H1 (cell line): ENCODE data around the gene WDR33.

Source experiments
- CHD2 ChIP-seq: IDR thresholded peaks from 2 replicates; pipeline ENCODE4 v1.6.1; 2012; ENCODE audit warnings: low read length, improper control_type of control experiment
- CREB1 ChIP-seq: IDR thresholded peaks from 2 replicates; pipeline ENCODE4 v1.6.1; 2012; ENCODE audit warnings: inconsistent platforms
- EP300 ChIP-seq, 2 experiments: IDR thresholded peaks; 1 replicate in 1 of 2; 2 replicates in 1 of 2; pipeline ENCODE4 v1.6.1; 2011 to 2012; ENCODE audit warnings: low read depth in 2 of 2, low read length in 2 of 2, mild to moderate bottlenecking in 2 of 2, borderline replicate concordance in 1 of 2, inconsistent platforms in 1 of 2, moderate library complexity in 1 of 2
- EZH2 ChIP-seq: fragments of 200-600 bp; sonication (generic); IDR thresholded peaks from 2 replicates; pipeline ENCODE4 v1.7.1; 2012; ENCODE audit warnings: low read depth, mild to moderate bottlenecking, moderate library complexity, low read length, inconsistent platforms; ENCODE audit not compliant: severe bottlenecking
- HDAC2 ChIP-seq, 2 experiments: fragments of 300-600 bp in 1 of 2; sonication (generic) in 1 of 2; IDR thresholded peaks; 2 replicates each; pipeline ENCODE4 v1.6.1; 2011 to 2012; ENCODE audit warnings: low read depth in 2 of 2, low read length in 2 of 2, mild to moderate bottlenecking in 2 of 2, moderate library complexity in 2 of 2, borderline replicate concordance in 1 of 2, inconsistent platforms in 1 of 2
- NRF1 ChIP-seq: IDR thresholded peaks from 2 replicates; pipeline ENCODE4 v1.6.1; 2011; ENCODE audit warnings: mild to moderate bottlenecking, low read depth, low read length, improper control_type of control experiment
- POLR2A ChIP-seq, 2 experiments: IDR thresholded peaks; 1 replicate in 1 of 2; 2 replicates in 1 of 2; pipeline ENCODE4 v1.6.1; 2011; ENCODE audit warnings: low read depth in 2 of 2, low read length in 2 of 2, mild to moderate bottlenecking in 2 of 2; ENCODE audit errors: control extremely low read depth in 1 of 2
- POLR2AphosphoS5 ChIP-seq: IDR thresholded peaks from 2 replicates; pipeline ENCODE4 v1.6.1; 2011; ENCODE audit warnings: low read depth, low read length
- RBBP5 ChIP-seq: IDR thresholded peaks from 2 replicates; pipeline ENCODE4 v1.7.1; 2012; ENCODE audit warnings: low read depth, mild to moderate bottlenecking, inconsistent platforms, low read length, moderate library complexity, borderline replicate concordance
- RNF2 ChIP-seq: fragments of 200-900, 300-1000 bp; sonication (generic); IDR thresholded peaks from 2 replicates; pipeline ENCODE4 v1.7.1; 2016; ENCODE audit warnings: borderline replicate concordance, low read depth, mild to moderate bottlenecking, antibody characterized with exemption, low read length; ENCODE audit not compliant: poor library complexity, severe bottlenecking; ENCODE audit errors: missing control alignments
- SIX5 ChIP-seq: IDR thresholded peaks from 2 replicates; pipeline ENCODE4 v1.6.1; 2011; ENCODE audit warnings: mild to moderate bottlenecking, low read depth, low read length
- SRF ChIP-seq: IDR thresholded peaks from 2 replicates; pipeline ENCODE4 v1.6.1; 2011; ENCODE audit warnings: mild to moderate bottlenecking, low read depth, low read length, moderate library complexity
- YY1 ChIP-seq: IDR thresholded peaks from 2 replicates; pipeline ENCODE4 v1.6.1; 2011; ENCODE audit warnings: low read depth, mild to moderate bottlenecking, low read length
- TF ChIP-seq, protein P1 (sequence below), 3 experiments: IDR thresholded peaks; 1 replicate in 2 of 3; 2 replicates in 1 of 3; pipeline versions ENCODE4 v1.5.1 to v1.6.1; 2011; ENCODE audit warnings: low read length in 3 of 3, mild to moderate bottlenecking in 3 of 3, inconsistent platforms in 2 of 3, low read depth in 1 of 3, moderate library complexity in 1 of 3; ENCODE audit not compliant: insufficient read depth in 1 of 3; ENCODE audit errors: control extremely low read depth in 1 of 3

DNA sequence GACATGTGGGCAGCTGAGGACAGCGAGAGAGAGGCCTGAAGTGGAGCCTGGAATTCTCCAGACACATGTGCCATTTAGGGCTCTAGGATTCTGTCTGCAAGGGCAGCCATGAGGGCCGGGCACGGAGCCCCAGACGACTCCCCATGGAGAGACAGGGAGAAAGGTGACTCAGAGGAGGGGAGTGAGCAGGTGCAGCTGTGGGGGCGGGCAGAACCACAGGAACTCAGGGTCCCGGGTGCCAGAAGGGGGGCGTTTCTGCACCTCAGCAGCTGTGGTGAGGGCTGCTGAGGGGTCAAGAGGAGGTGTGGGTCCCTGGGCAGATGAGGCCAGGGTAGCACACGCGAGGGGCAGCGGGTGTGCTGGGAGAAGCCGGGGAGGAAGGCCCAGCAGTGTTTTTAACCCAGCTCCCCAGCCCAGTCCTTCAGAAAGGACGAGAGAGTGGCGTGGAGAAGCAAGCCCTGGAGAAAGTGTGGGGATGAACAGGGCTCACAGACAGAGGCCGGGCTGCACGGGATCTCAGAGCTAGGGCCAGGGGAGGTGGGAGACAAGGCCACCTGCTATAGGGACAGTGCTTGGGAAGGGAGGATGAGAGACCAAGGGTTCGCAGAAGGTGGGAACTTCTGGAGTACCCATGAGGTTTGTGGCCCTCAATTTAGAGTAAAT, 157.4 kb downstream of the WDR33 start:
- TF ChIP-seq NRF1: no peak
- no peak for TF ChIP-seq EZH2
- TF ChIP-seq, protein P1, sequence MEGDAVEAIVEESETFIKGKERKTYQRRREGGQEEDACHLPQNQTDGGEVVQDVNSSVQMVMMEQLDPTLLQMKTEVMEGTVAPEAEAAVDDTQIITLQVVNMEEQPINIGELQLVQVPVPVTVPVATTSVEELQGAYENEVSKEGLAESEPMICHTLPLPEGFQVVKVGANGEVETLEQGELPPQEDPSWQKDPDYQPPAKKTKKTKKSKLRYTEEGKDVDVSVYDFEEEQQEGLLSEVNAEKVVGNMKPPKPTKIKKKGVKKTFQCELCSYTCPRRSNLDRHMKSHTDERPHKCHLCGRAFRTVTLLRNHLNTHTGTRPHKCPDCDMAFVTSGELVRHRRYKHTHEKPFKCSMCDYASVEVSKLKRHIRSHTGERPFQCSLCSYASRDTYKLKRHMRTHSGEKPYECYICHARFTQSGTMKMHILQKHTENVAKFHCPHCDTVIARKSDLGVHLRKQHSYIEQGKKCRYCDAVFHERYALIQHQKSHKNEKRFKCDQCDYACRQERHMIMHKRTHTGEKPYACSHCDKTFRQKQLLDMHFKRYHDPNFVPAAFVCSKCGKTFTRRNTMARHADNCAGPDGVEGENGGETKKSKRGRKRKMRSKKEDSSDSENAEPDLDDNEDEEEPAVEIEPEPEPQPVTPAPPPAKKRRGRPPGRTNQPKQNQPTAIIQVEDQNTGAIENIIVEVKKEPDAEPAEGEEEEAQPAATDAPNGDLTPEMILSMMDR (IDR thresholded peaks at IDR 0.05; ENCODE audit: control extremely low read depth in 1 of 3, insufficient read depth in 1 of 3, low read depth in 1 of 3, low read length in 3 of 3): no peak
- no peak for TF ChIP-seq POLR2A (IDR thresholded peaks at IDR 0.05; ENCODE audit: control extremely low read depth in 1 of 2, low read depth in 2 of 2, low read length in 2 of 2)
- no peak for TF ChIP-seq EP300 (IDR thresholded peaks at IDR 0.05; ENCODE audit: borderline replicate concordance in 1 of 2, low read depth in 2 of 2, low read length in 2 of 2)
- TF ChIP-seq CREB1: no peak
- TF ChIP-seq POLR2AphosphoS5: no peak
- TF ChIP-seq RBBP5: no peak
- TF ChIP-seq HDAC2 (IDR thresholded peaks at IDR 0.05; ENCODE audit: borderline replicate concordance in 1 of 2, low read depth in 2 of 2, low read length in 2 of 2): no peak
- TF ChIP-seq RNF2: no peak
- no peak for TF ChIP-seq YY1
- no peak for TF ChIP-seq CHD2
- TF ChIP-seq SRF: no peak
- TF ChIP-seq SIX5: no peak
